HL-60/S4 (cell line): ENCODE results near the gene PLG.
"Not testable (repeated sequence)": the region's sequence is repeated elsewhere in the genome, so short reads cannot be mapped to it uniquely, and the experiment has no call there.

ENCODE experiments used
- in situ Hi-C: fragments of 300-500 bp; cut with MboI; formaldehyde crosslinking; loops from 2 replicates; pipeline ENCODE4 v1.14.3; 2022; ENCODE audit warnings: low sequenced_read_pairs

Gene PLG

GRCh38 chr6:160701918-160702680 lies at the start of gene PLG:
Gene PLG, plus strand, starts transcription at chr6:160702244. Its CDS starts 61 bp downstream, at chr6:160702305.
- in situ Hi-C loops, result not testable (repeated sequence)

DNA sequence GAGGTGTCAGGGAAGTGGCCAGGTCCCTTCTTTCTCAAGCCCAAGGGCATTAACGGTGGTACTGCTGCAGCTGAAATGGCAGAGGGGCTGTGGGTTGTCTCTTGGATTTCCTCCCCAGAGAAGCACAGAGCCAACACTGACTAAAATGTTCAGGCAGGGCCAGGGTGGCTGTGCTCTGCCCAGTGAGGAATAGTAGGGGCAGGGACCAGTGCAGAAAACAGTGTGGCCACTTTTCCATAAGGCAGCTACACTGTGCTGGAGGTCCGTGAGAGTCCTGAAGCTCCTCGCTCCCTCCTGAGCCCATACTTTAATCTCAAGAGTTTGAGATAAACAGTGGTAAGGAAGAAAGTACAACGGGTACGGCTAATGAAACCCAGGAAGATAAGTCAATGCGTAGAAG lies 42.5 kb upstream of the PLG start:
- in situ Hi-C loops, result no loop called here

GRCh38 chr6:160661216-160661615 lies 40.8 kb upstream of the PLG start:
- in situ Hi-C loops, result no loop called here

DNA sequence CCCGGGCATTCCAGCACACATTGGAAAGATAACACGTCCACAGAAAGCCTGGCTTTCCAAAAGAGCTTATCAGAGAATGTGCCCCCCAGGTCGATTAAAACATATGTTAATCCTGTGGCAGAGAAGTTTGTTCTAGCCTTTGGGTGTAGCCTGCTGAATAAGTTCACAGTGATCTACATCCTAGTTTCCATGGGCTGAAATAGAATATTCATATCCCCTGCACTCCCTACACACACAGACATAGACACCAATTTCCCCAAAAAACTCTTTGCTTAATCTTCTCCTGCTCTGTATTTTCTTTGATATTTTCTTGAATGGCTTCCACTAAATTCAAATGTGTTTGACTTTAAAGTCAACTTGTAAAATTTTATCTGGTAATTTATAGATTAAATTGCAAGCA lies 39.6 kb upstream of the PLG start:
- in situ Hi-C loops, result no loop called here

GRCh38 chr6:160662842-160663241 lies 39.2 kb upstream of the PLG start:
- in situ Hi-C loops, result no loop called here

GRCh38 chr6:160664198-160664597 lies 37.8 kb upstream of the PLG start, which contains the start of gene LPA:
Gene LPA, minus strand, starts transcription at chr6:160664275. Its CDS starts 61 bp downstream, at chr6:160664214.
- in situ Hi-C loops, result not testable (repeated sequence)

DNA sequence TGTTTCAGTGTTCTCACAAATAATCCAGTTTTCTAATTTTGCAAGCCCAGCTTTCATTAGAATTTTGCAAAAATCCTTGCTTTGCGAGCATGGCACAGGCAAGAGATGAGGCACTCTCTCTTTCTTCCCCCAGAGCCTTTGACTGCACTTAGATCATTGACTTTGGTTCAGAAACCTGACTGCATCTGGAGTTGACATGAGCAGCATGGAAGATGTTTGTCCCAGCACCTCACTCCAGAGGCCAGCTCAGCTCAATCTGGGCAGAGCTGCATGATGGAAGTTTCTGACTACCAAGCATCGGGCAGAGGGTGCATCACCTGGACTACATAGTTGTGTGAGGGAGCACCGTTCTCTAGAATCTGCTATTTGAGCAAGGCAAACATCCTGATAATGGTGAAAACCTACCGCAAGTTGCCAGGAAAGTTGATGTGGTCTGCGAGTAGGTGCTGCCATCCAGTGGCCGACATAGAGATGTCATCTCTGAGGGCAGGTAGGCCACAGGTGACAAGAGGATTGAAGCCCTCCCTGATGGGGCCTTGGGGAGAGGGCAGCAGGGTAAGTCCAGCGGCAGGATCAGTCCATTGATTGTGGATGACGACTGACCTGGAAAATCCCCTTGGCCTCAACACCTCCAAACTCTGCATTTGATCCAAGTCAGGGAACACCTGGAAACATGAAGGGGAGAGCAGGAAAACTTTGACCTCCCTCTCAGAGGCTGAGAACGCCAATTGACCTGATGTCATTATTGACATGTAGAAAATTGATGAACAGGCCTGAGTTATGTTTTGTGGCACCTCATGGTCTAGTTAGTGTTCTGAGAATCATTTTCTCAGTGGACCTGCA lies 34.2 kb upstream of the PLG start:
- in situ Hi-C loops, result no loop called here

- in situ Hi-C loops, result no loop called here
Measured at GRCh38 chr6:160668589-160668988, 33.5 kb upstream of the PLG start.

DNA sequence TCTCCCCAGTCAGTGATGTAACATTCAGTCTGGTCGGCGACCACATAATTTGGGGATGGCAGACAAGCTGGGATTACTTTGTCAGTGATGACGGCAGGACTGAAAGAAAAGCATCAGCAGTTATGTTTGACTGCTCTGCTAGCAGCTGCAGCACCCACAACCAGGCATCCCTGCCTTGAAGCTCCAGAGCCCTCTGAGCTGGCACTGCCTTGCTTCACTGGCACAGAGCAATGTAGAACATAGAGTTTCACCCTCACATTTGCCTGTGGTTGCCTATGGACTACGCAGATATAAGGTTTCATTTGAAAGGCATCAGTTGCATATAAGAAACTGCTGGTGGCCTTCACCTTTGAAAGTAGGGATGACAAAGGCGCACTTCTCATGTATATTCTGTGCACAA lies 25.6 kb upstream of the PLG start:
- in situ Hi-C loops, result not testable (repeated sequence)

- in situ Hi-C loops, result no loop called here
Measured at GRCh38 chr6:160678230-160678629, 23.8 kb upstream of the PLG start.

DNA sequence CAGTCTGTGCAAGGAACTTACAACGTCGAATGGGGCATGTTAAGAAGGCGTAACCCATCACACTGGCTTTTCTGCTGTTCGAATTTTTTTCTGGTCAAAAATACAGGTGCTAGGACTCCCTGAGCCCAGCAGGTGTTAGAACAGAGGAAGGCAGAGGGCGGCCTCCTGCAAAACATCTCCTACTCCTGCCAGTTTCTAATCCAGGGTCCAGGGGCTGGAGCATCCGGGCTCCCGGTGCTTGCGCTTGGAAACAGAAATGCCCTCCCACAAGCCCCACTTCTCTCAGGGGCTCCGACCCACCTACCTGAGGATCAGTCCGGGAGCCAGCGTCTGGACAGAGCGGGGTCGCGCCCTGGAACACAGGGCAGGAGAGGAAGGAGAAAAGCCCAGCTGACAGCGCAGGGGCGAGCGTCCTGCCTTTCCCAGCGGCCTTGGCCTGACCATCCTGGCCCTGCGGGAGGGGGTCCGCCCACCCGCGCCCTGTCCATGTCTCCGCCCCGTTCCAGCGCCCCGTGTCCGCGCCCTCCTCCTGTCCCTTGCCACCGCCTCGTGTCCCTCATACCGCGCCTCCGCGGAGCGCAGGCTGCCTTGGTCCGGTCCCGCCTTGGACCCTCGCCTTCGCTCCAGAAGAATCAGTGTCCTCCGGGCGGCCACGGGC lies 23.2 kb upstream of the PLG start:
- in situ Hi-C loops, result no loop called here

DNA sequence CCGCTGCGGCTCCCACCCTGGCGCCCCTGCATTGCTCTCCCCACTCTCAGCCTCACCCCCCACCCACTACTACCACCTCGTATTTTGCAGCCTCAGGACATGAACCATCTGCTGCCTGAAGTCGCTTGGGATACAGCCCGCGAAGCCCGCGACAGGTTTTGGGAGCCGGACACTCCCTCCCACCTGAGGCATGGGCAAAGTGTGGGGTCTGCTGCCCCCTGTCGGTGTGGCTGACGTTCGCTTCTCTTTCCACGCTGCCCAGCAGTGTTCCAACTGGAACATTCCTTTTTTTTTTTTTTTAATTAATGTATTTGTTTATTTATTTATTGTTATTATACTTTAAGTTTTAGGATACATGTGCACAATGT lies 22.7 kb upstream of the PLG start:
- in situ Hi-C loops, result no loop called here

DNA sequence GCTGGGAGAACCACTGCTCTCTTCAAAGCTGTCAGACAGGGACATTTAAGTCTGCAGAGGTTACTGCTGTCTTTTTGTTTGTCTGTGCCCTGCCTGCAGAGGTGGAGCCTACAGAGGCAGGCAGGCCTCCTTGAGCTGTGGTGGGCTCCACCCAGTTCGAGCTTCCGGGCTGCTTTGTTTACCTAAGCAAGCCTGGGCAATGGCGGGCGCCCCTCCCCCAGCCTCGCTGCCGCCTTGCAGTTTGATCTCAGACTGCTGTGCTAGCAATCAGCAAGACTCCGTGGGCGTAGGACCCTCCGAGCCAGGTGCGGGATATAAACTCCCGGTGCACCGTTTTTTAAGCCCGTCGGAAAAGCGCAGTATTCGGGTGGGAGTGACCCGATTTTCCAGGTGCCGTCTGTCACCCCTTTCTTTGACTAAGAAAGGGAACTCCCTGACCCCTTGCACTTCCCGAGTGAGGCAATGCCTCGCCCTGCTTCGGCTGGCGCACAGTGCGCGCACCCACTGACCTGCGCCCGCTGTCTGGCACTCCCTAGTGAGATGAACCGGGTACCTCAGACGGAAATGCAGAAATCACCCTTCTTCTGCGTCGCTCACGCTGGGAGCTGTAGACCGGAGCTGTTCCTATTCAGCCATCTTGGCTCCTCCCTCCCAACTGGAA lies 16.8 kb upstream of the PLG start:
- in situ Hi-C loops, result not testable (repeated sequence)

DNA sequence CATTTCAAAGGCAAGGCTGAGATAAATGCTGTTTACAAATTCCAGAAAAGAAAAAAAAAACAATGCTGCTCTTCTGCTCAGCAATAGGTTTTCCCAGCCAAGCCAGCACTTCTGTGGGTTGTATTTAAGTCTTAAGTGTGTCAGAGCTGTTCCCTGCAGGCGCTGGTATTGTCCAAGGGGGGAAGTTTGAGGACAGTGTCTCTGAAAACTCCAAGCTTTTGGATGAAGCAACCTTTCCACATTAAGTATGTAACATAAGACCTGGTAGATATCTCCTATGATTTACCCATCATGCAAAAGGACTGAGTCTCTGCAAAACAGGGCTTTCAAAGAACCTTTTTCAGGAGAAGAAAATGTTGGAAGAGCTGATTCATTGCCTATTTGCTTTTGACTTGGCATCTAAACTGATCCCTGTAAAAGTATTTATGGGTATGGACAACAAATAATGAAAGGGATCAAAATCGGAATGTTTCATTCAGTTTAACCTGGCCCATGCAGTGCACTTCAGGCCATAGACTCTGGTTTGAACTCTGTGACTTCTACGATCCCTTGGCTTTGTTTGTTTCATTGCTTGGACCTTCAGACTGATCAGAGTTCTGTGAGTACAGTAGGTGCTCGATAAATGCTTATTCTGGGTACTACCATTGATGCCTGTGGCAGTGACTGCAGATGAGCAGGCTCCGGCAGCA lies 16.1 kb upstream of the PLG start:
- in situ Hi-C loops, result no loop called here

DNA sequence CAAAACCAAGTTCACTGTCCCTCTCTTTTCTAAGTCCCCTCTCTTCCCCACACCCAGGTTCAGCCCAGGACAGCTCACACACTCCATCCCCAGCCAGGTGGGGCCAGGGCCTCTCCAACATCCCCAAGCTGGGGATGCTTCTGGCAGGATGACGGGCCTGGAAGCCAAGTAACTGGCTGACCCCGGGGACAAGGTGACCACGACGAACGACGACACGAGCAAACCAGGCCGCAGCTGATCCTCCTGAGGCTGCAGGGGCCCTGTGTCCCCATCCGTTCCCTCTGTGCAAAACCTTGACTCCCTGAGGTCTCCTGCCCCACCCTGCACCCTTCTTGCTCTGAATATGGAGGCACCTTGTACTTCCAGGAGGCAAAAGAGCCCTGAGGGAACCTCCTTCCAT lies 11.6 kb upstream of the PLG start:
- in situ Hi-C loops, result no loop called here

DNA sequence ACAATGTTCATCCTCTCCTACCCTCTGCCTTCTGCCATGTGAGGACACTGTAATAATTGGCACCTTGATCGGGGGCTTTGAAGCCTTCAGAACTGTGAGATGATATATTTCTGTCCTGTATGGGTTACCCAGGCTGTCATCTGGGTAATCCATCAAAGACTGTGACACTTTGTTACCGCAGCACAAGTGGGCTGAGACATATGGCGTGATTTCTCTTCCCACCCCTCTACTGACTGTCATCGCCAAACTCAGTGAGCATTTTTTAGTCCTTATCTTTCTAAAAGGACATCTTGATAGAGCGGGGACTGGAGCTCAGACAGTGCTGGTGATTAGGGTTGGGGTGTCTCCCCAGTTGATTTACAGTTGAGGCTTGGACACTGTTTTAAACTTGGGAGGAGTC lies 10.4 kb upstream of the PLG start:
- in situ Hi-C loops, result no loop called here

DNA sequence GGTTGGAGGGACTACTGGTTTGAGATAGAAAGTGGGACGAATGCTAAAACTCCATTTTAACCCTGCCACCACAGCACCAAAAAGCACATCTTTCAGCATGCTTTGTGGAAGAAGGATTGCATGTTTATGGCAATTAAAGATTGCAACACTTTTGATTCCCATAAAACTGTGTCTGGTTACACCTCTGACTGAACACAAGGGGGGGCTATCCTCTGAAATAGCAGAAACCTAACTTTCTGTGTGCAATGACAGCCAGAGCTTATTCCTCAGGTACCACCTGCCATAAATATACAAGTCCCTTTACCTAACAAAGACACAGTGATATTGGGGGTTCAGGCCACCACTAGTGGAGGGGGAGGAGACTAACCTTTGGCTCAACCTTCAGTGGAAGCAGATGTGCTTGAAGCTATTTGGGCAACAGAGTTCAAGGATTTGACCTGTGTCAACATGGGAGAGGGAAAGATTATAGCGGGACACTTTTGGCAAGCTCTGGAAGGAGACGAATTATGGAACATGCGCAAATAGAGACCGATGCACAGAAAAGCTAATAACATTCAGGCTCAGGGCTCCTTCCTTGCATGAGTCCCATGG lies 9.6 kb upstream of the PLG start:
- in situ Hi-C loops, result no loop called here

- in situ Hi-C loops, result not testable (repeated sequence)
Measured at GRCh38 chr6:160695025-160695424, 7.0 kb upstream of the PLG start.

DNA sequence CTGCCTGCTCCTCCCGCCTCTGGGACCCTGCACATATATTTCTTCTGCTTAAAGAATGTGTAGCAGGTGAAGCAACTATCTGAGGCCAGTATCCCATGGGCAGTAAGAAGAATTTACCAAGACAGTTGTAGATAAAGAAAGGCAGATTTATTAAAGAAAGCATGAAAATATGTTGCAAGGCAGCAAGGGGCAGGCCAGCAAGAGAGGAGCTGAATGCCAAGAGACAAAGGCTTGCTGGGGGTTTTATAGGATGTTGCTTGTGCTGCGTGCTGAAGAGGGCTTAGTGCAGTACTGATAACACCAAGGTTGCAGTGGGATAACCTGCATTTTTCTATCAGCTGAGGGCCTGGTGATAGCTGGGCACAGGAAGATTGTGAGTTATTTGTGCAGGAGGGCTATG lies 6.4 kb upstream of the PLG start:
- in situ Hi-C loops, result not testable (repeated sequence)

- in situ Hi-C loops, result not testable (repeated sequence)
Measured at GRCh38 chr6:160696884-160697283, 5.2 kb upstream of the PLG start.
